HG03521 (cell line): ENCODE measurements around the gene LRMDA.
"Not testable (repeated sequence)": the region's sequence is repeated elsewhere in the genome, so short reads cannot be mapped to it uniquely, and the experiment has no call there.

Source experiments
- ATAC-seq: cut with Tn5 transposase; IDR thresholded peaks from one replicate; pipeline ENCODE4 v1.9.1; 2021; ENCODE audit warnings: mild to moderate bottlenecking, moderate library complexity; ENCODE audit not compliant: unreplicated experiment

LRMDA gene

DNA sequence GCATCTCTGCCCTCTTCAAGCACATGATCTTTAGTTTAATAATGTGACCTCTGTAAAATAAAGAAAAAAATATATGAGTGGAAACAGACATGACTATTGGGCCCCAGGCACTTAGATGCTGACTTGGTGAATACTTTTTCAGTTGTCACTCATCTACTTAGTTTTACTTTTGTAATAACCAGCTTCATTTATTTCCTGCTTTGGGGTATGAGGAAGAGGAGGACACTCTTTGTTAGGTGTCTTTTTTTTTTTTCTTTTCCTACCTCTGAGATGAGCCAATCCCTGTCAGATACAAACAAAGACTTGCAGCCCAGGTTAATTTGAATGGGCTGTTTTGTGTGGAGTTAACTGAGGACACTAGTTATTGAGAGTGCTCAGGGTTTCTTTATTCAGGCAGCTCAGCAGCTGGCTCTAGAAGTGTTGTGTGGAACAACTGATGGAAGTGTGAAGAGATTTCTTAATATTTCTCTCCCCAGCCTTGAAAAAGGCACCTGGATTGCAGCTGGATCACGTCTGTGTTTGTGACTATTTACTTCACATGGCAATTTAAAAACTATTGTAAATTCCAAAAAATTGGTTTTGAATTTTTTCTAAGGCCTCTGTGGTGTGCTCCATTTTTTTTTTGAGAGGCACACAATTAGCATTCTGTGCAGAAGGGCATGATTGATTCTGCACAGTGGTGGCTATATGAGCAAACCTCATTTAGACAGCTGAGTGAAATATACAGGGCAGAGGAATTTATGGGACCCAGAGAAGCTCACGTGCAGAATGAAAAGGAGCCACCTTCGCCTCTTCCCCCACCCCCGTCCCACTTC lies 333.8 kb downstream of the LRMDA start:
- no peak for ATAC-seq

DNA sequence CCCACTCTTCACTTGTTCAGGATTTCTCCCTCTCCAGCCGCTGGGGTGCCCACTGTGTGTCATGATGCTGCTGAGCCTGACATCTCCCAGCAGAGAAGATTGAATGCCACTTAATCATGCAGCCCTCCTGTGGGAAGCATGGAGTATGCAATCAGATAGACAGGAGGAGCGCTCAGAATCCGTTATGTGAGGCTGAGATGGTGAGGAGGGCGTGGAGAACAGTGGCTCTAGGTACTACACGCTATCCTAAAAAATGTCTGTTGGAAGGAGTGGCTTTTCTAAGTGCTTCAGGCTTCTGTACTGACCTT lies 334.3 kb downstream of the LRMDA start:
- no peak for ATAC-seq

- ATAC-seq = no peak
Observed at GRCh38 chr10:75766106-75766505, 334.7 kb downstream of the LRMDA start.

DNA sequence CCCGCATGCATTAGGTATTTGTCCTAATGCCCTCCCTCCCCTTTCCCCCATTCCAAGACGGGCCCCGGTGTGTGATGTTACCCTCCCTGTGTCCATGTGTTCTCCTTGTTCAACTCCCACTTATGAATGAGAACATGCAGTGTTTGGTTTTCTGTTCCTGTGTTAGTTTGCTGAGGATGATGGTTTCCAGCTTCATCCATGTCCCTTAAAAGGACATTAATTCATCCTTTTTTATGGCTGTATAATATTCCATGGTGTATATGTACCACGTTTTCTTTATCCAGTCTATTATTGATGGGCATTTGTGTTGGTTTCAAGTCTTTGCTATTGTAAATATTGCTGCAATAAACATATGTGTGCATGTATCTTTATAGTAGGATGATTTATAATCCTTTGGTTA lies 335.3 kb downstream of the LRMDA start:
- ATAC-seq = not testable (repeated sequence)

DNA sequence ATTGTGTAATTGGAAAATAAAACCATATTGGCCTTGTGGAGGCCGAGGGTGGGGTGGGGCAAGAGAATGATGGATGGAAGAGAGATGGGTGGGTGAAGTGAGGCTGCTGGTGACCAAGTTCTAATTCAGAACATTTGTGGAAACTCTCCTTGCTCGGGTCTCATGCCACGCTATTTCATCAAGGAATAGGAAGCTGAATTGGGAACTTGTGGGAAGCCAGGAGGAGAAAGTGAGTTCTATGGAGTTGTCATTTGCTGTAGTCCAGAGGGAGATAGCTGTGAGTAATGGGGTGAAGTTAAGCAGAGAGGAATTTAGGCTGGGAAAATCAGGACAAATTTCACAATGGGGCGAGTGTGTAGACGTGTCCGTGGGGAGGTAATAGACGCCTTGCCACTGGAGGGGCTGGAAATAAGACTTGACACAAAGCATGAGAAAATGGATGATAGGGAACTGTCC lies 339.2 kb downstream of the LRMDA start:
- no peak for ATAC-seq

- no peak for ATAC-seq
Observed at GRCh38 chr10:75771606-75772005, 340.2 kb downstream of the LRMDA start.

DNA sequence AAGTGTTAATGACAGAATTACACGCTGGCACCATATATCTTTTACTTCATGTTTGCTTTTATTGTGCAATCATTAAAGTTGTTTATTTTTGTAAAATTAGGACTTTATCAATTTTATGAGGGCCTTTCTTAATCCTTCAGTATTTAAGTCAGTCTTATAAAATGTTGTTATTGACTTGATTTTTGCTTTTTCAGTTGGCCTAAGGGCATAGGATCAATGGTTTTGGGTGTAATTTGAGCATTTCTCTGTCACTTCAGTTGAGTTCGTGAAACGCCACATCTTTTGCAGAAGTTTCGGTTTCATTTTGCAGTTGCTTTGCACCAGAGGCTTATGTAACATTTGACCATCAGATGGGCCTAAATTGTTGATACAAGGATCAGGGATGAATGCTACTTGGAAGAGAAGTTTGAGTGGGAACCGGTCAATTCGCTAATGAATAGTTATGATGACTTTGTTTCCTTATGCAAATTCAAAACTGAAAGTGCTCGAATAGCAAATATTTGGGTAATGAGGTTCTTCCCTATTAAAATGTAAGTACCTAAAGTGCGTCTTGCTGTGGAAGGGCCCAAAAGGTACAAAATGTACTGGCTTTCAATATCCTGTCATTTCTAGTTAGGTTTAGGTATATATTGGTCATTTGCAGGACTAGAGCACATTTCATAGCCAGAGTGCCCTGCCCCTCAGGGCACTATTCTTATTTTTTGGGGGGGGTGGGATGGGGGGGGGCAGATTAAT lies 340.9 kb downstream of the LRMDA start:
- no peak for ATAC-seq

GRCh38 chr10:75773231-75773780 lies 341.9 kb downstream of the LRMDA start:
- ATAC-seq = no peak

DNA sequence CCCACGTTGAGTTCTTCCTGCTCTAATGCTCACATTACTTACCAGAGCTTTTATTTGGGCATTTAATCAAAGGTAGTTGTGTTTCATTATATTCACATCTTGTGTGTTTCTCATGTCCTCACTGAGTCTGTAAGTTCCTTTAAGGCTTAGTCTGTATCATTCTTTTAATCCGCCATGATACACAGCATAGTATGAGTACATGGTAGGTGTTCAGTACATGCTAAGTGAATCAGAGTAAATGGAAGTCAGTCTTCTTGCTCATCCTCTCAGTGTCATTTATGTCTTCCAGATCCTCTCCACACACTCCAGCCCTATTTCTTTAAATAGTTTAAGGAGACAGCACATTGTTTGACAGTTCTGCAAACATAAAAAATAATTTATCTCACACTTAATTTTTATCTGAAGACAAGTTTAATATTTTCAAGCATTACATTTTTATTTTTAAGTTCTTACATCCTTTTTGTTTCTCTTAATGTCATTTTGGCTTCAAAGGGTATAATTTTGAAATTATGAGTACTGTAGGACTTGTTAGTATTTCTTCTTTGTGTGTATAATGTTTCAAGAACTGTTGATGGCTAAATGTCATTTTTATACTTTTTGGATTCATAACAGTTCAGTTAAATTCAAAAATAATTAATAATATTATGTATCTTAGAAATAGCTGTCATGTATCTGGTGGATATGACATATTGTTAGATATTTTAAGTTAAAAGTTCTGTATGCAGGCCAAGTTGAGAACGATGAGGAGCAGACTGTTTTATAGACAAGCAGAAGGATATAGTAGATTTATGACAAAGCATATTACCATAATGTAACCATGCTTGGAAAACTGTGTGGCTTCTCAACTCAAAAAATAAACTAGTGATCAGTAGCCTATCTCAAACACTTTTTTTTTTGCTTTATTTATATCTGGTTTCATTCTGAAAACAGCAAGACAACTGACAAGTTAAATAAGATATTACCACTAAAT lies 342.7 kb downstream of the LRMDA start:
- no peak for ATAC-seq

GRCh38 chr10:75774783-75775490 lies 343.5 kb downstream of the LRMDA start:
- ATAC-seq = no peak

- ATAC-seq = no peak
Observed at GRCh38 chr10:75776738-75777504, 345.5 kb downstream of the LRMDA start.

DNA sequence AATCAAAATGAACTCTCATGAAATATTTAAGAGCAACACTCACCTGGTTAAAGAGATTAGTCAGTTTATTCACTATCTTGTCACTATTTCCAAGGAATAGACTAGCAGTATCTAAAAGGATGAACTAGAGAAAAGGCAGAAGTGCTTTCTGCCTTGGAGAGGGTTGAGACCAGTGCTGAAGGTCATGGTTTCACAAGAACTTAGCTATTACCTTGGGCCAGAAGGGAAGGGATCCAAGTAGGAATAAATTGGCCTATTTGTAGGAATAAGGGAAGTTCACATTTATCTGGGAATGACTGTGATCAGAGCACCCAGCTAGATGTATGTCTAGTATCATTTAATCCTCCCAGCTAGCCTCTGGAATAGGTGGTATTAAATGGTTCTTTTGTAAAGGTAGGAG lies 347.2 kb downstream of the LRMDA start:
- ATAC-seq = no peak

DNA sequence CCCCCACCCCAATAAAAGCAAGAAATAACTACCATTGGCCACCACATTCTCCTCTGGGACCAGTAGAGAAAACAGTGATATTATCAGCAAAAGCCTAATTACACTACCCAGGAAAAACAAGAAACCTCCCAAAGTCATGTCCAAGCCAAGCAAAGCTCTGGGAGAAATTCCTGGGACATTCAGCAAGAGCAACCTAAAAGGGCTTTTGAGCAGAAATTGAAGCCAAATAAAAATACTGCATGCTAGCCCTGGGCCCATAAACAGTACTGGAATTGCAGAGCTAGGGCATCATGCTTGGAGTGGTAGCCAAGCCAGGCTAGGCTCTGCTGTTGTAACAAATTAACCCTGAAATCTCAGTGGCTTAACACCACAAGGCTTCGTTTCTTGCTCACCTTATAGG lies 347.9 kb downstream of the LRMDA start:
- no peak for ATAC-seq

GRCh38 chr10:75782463-75783248 lies 351.2 kb downstream of the LRMDA start:
- ATAC-seq = no peak

DNA sequence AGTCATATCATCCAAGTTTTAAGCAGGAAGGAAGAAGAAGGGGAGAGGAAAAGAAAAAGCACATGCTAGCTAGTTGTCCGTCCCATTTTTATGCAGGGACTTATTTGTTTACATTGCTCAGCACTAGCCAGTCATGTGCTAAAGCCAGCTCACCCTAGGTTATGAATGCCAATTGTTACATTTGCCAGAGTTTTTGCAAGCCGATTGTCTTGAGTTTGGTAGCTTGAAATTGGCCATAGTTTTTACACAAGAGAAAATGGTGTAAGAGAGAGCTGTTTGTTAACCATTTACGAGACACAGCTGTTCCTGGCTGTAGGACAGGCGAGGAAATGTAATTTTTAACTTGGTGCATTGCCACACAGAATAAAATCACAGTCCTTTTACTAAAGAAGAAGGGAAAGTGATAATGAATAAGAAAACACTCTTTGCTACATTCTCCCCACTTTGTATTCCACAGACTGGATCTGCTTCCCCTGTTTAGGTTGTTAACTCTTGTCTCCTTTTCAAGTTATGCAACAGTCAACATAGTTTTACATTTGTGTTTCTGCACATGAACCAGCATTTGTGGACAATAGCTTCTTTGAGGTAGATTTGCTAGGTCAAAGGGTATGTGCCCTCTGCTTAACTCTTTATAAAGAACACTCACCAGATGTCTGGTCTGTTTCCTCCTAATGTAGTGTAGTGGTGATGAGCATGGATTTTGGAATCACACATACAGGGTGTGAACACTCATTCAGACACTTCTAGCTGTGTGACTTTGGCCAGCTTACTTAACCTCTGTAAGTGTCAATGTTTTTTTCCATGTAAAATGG lies 357.2 kb downstream of the LRMDA start:
- no peak for ATAC-seq

DNA sequence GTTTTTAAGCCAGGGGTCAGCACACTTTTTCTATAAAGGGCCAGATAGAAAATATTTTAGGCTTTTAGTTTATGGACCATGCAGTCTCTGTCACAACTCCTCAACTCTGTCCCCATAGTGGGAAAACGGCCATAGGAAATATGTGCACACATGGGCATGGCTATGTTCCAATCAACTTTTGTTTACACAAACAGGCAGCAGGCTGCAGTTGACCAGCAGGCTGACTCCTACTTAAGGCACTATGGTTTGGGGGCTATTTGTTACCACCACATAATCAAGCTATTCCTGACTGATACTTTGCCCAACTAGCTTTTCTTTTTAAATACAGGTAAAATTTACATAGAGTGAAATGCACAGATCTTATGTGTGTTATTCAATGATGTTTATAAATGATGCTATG lies 362.4 kb downstream of the LRMDA start:
- ATAC-seq = no peak

- ATAC-seq = no peak
Observed at GRCh38 chr10:75801121-75801520, 369.7 kb downstream of the LRMDA start.

DNA sequence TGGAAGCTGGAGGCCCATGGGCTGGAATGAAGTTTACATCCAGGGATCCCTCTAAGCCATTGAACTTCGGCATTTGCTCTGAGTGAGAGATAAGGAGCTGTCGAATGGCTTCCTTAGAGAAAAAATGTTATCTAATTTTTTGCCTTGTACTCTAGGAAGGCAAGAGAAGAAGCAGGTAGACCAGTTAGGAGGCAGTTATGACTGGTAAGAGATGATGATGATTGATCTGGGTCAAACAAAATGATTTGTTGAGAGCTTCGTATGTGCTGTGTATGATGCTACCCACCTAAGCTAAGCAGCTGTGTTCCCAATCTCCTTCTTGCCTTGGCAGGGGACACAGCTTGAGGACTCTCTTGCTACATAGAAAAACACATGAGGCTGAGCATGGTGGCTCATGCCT lies 370.2 kb downstream of the LRMDA start:
- no peak for ATAC-seq
